IPS-18a (cell line): ENCODE measurements around the gene TP53TG3E.
"Not testable (repeated sequence)": the region's sequence is repeated elsewhere in the genome, so short reads cannot be mapped to it uniquely, and the experiment has no call there.

ENCODE experiments used
- H3K27ac ChIP-seq: one replicate; pipeline ENCODE4 v1.5.1; 2013; ENCODE audit warnings: low read length
- H3K27me3 ChIP-seq: one replicate; pipeline ENCODE4 v1.6.1; 2013; ENCODE audit warnings: mild to moderate bottlenecking, low read length; ENCODE audit not compliant: control insufficient read depth, insufficient read depth
- H3K36me3 ChIP-seq: one replicate; pipeline ENCODE4 v1.6.1; 2013; ENCODE audit warnings: low read depth, low read length; ENCODE audit not compliant: control insufficient read depth
- H3K4me1 ChIP-seq: one replicate; pipeline ENCODE4 v1.6.1; 2013; ENCODE audit warnings: low read depth, low read length; ENCODE audit not compliant: control insufficient read depth
- H3K4me3 ChIP-seq: one replicate; pipeline ENCODE4 v1.5.1; 2013; ENCODE audit warnings: low read length
- H3K9ac ChIP-seq: one replicate; pipeline ENCODE4 v1.6.1; 2013; ENCODE audit warnings: mild to moderate bottlenecking, low read length, moderate library complexity
- H3K9me3 ChIP-seq: one replicate; pipeline ENCODE4 v1.6.1; 2013; ENCODE audit warnings: low read depth, low read length; ENCODE audit not compliant: control insufficient read depth

The TP53TG3E gene

GRCh38 chr16:33304006-33304405, at the start of gene TP53TG3E:
Gene TP53TG3E, plus strand, starts transcription at chr16:33304306. Its CDS starts 68 bp downstream, at chr16:33304374.
- not testable (repeated sequence) for H3K27ac ChIP-seq, H3K4me3 ChIP-seq, H3K36me3 ChIP-seq, H3K27me3 ChIP-seq, H3K4me1 ChIP-seq, H3K9ac ChIP-seq, H3K9me3 ChIP-seq

- H3K4me1 ChIP-seq, H3K27me3 ChIP-seq, H3K9ac ChIP-seq, H3K9me3 ChIP-seq, H3K27ac ChIP-seq, H3K36me3 ChIP-seq, H3K4me3 ChIP-seq: not testable (repeated sequence)
These were observed 32.3 kb downstream of the TP53TG3E start for GRCh38 chr16:33336226-33337012.

GRCh38 chr16:33337627-33338542, 33.8 kb downstream of the TP53TG3E start:
- H3K4me1 ChIP-seq, H3K36me3 ChIP-seq, H3K9ac ChIP-seq, H3K27ac ChIP-seq, H3K27me3 ChIP-seq, H3K4me3 ChIP-seq, H3K9me3 ChIP-seq: not testable (repeated sequence)

GRCh38 chr16:33338543-33338951, 34.4 kb downstream of the TP53TG3E start:
- not testable (repeated sequence) for H3K27ac ChIP-seq, H3K27me3 ChIP-seq

GRCh38 chr16:33339093-33340061, 35.3 kb downstream of the TP53TG3E start:
- not testable (repeated sequence) for H3K4me3 ChIP-seq, H3K27ac ChIP-seq, H3K4me1 ChIP-seq, H3K36me3 ChIP-seq, H3K9ac ChIP-seq, H3K27me3 ChIP-seq, H3K9me3 ChIP-seq

More at GRCh38 chr16:33338543-33338951, 34.4 kb downstream of the TP53TG3E start:
- H3K4me1 ChIP-seq, H3K9ac ChIP-seq, H3K36me3 ChIP-seq, H3K4me3 ChIP-seq, H3K9me3 ChIP-seq: not testable (repeated sequence)
